A549 (cell line): ENCODE results near the gene CBLN4.

ENCODE experiments used
- CTCF ChIP-seq: fragments of >200 bp; sonication (Bioruptor Twin); formaldehyde crosslinking; IDR thresholded peaks from 3 replicates; pipeline ENCODE4 v1.5.1; 2016
- RAD21 ChIP-seq, 2 experiments: fragments of >200 bp in 1 of 2; sonication (Bioruptor Twin) in 1 of 2; formaldehyde crosslinking in 1 of 2; IDR thresholded peaks in 1 of 2; conservative IDR thresholded peaks in 1 of 2; 2 replicates in 1 of 2; 3 replicates in 1 of 2; pipeline ENCODE4 v1.6.1; 2012 to 2018; ENCODE audit warnings: inconsistent platforms in 1 of 2
- RFX5 ChIP-seq: fragments of 450-650 bp; IDR thresholded peaks from 2 replicates; pipeline ENCODE4 v1.7.1; 2014; ENCODE audit warnings: antibody characterized with exemption, mild to moderate bottlenecking, moderate library complexity

- TF ChIP-seq RFX5: no peak
- TF ChIP-seq CTCF: no peak
- TF ChIP-seq RAD21 (conservative IDR thresholded peaks at IDR 0.05 in 1 of 2, IDR thresholded peaks at IDR 0.05 in 1 of 2): no peak
These were observed 27.4 kb downstream of the CBLN4 start for GRCh38 chr20:55977690-55978459.
